ENCODE measurements around the gene PDK4.

Gene PDK4

GRCh38 chr7:95596198-95597063, at the start of gene PDK4:
PDK4 (minus strand) TSS chr7:95596516; CDS start chr7:95596293, 223 bp downstream.
- peak; percentile 70 for DNase-seq (ENCODE audit: low read depth)

DNA sequence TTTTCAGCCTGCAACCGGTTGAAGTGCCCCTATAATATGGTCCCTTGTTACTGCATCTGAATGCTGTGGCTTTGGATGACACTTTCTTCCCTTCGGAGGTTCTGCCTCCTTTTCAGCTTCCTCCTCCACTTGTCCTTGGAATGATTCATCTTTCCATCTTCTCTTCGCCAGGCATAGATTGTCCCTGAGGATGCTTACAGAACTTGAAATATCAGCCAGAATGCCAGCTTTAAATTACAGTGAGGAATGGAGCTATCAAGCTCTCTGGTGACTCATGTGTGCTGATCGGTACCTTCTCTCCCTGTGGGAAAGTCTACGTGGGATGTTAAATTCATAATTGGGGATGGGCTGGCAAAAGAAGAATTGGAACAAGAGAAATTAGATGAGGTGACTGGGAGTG, 45.9 kb upstream of the PDK4 start:
- peak; percentile 2 for DNase-seq (ENCODE audit: low read depth)

GRCh38 chr7:95636140-95636940, 40.0 kb upstream of the PDK4 start:
- DNase-seq (ENCODE audit: low read depth): peak; percentile 18

GRCh38 chr7:95632609-95633008, 36.3 kb upstream of the PDK4 start:
- peak; percentile 97 for DNase-seq (ENCODE audit: low read depth)

DNA sequence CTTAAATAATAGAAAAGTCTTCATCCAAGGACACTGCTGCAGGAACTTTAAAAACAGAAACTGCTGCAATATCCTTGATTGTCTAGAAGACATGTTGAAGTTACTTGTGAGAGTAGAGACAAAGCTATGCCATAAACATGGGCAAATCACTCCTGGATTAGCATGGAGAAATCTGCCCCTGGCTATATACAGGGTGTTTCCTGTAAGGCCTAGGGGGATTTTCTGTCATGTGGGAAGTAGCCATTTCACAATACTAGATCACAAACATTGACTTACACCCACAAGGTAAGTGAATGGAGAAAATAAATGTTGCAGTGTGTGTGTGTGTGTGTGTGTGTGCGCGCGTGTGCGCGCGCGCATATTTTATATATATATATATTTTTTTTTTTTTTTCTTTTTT, 35.2 kb upstream of the PDK4 start:
- DNase-seq (ENCODE audit: low read depth): no peak

DNA sequence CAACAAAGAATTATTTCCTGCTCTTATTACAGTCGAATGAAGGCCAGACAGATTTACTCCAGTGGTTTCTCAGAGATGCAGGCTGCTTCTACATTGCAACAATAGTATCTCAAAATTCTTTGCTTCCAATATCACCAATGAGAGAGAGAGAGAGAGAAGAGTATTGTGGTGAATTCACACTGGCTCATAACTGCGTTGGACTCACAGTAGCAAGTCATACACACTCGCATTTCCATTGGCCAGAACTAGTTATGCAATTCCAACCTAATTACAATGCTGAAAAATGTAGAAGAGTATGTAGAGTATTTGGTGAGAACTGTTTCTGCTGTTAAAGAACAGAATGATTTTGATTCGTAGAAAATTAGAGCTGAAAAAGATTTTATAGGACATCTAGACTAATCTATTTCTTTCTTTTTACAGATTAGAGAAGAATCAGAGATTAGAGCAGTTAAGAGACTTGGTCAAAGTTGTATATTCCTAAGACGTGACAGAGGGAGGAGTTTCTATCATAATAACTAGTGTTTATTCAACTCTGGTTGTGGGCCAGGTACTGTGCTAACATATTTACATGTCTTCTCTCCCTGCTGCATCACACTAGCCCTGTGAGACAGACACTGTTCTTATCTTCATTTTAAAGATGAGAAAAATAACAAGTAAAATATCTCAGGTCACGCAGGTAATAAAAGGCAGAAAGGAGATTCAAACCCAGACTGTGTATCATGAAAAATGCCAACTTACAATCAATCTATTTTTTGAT, 34.6 kb upstream of the PDK4 start:
- DNase-seq (ENCODE audit: low read depth): no peak

GRCh38 chr7:95628831-95629439, 32.6 kb upstream of the PDK4 start:
- peak; percentile 44 for DNase-seq (ENCODE audit: low read depth)

DNA sequence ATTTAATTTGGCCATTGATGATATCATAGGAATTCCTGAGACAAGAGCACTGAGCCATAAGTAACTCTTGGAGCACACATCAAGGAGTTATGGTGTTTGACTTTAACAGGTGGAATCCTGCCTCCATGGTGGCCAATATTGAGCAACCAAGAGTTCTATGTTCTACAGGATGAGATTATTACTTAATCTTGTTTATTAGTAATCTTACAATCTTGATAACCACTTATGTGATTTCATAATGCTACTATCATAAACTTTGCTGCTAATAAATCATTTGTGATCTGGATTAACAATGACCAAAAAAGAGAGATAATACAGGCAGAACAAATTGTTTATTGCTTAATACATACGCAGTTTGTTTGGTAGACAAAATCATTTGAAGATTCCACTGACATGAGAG, 27.5 kb upstream of the PDK4 start:
- no peak for DNase-seq (ENCODE audit: low read depth)

DNA sequence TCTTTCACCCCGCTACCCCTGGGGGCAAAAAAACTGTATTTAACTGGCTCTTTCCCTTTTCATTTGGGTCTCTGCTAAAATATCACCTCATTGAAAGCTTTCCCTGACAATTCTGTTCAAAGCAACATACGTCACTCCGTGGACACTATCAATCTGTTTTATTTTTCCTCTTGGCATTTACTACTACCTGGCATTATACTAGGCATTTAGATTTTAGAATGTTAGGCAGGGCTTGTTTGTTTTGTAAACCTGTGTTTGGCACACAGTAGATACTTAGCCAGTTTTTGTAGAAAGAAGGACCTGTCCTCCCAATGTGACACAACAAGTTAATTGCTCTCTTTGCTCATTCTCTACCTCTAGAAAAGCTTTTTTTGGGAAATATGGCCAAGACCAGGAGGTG, 26.5 kb upstream of the PDK4 start:
- DNase-seq (ENCODE audit: low read depth): no peak

- no peak for DNase-seq (ENCODE audit: low read depth)
Observed at GRCh38 chr7:95622001-95622549, 25.8 kb upstream of the PDK4 start.

DNA sequence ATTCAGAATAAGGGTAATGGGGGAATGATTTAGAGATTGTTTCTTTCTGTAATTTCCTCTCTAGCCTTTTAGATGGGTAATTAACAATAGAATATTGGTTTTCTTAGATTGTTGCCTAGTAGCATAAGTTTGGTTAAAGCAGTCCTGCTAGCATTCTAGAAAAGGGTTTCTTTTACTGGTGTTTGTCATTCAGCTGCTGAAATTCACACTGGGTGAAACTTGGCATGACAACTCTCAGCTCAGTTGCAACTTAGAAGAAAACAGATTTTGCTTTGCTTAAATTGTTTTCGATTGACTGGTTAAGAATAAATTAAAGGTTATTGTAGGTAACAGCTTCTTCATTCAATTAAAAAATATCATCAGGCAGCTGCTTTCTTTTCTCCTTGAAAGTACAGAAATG, 25.1 kb upstream of the PDK4 start:
- no peak for DNase-seq (ENCODE audit: low read depth)

DNA sequence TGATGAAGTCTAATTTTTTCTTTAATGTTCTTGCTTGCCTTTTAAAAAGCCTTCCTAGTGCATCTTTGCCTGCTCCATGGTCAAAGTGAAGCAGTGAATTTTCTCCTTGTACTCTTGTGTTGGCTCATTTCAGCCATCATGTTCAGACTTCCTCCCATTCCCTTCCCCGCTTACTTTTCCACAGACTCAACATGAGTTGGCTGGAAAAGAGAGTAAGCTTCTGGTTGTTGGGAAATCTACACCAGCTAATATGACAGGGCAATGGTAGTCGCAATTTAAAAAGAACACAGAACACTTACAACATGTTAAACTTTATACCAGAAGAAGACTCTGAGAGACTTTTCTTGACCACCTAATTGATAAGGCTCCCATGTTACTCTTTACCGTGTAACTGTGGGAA, 24.3 kb upstream of the PDK4 start:
- DNase-seq (ENCODE audit: low read depth): no peak

GRCh38 chr7:95619921-95620320, 23.6 kb upstream of the PDK4 start:
- no peak for DNase-seq (ENCODE audit: low read depth)

- no peak for DNase-seq (ENCODE audit: low read depth)
Observed at GRCh38 chr7:95619517-95619916, 23.2 kb upstream of the PDK4 start.

DNA sequence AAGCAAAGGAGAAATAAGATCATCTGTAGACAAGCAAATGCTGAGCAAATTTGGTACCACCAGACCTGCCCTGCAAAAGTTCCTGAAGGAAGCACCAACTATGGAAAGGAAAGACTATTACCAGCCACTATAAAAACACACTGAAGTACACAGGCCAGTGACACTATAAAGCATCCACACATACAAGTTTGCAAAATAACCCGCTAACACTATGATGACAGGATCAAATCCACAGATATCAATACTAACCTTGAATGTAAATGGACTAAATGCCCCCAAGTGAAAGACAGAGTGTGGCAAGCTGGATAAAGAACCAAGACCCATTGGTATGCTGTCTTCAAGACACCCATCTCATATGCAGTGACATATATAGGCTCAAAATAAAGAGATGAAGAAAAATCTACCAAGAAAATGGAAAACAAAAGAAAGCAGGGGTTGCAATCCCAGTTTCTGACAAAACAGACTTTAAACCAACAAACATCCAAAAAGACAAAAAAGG, 18.2 kb upstream of the PDK4 start:
- DNase-seq (ENCODE audit: low read depth): no peak

- no peak for DNase-seq (ENCODE audit: low read depth)
Observed at GRCh38 chr7:95611224-95611623, 14.9 kb upstream of the PDK4 start.

DNA sequence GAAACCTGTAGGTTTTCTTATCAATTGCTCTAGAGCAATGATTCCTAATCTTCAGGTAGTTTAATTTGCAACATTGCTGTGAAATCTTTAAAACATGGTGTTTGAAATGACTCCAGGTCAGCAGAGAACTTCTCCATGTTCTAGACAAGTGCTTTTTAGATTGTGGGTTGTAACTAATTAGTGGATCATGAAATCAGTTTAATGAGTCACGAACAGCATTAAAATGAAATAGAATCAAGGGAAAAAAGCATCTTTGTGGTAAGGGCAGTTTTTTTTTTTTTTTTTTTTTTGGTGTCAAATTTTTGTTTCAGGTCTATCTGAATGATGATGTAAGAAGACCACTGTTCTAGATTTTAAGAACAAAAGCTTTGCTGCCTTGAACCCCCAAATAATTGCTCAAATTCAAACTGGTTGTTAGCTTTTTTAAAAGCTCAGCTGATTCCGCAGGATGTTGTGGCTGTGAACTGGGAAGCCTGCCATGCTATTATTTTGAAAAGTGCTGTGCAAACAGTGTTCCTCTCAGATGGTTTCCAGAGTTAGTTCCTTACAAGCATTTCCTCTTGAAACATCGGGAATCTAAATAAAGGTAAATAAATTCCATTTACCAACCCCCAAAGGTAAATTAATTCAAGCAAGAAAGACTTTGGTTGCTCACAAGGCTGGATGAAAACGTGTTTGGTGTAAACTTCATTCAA, 13.1 kb upstream of the PDK4 start:
- peak; percentile 59 for DNase-seq (ENCODE audit: low read depth)

DNA sequence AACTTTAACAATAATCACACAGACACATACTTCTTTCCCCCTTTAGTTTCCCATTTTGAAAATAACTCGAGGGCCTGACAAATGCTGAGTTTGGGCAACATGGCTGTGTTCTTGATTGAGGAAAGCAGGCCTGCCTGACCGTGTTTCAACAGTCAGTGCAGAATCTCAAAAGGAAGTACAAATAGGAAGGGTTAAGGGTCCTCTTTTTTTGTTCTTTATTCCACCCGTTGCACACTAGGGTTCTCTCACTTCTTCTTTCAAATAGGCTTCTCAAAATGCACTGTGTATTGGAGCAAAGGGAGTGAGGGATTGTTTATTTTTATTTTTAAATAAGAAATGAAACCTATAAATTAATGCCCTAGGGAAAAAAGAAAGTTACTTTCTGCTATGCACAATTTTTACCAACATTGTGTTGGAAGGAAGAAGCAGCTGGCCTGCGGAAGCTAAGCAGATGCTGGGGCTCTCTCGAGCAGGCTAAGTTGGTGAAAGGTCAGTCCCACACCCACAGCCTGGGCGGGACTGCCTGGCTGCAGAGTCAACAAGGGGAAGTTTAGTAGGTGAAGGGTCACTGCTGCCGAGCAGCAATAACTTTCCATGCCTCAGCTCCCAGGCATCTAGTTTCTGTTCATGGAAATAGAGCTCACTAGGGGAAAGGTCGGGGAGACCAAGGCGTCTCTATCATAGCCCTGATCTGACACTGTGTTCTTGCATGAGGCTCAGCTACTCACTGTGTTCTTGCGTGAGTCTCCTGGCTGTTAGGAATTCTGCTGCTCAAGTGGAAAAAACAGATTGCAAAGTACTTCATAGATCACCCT, 12.2 kb upstream of the PDK4 start:
- DNase-seq (ENCODE audit: low read depth): peak; percentile 98

GRCh38 chr7:95607561-95607960, 11.2 kb upstream of the PDK4 start:
- no peak for DNase-seq (ENCODE audit: low read depth)

- no peak for DNase-seq (ENCODE audit: low read depth)
Observed at GRCh38 chr7:95605275-95605674, 9.0 kb upstream of the PDK4 start.

Data from stromal cell of bone marrow (primary cell).